ENCODE measurements around the gene EDRF1.

Gene EDRF1

GRCh38 chr10:125781374-125781773, 61.9 kb downstream of the EDRF1 start:
- TF ChIP-seq POLR2AphosphoS5 (IDR thresholded peaks at IDR 0.05; ENCODE audit: low read depth, low read length) (no peak), TAF1 (IDR thresholded peaks at IDR 0.05; ENCODE audit: low read depth, low read length) (no peak), SPI1 (IDR thresholded peaks at IDR 0.05; ENCODE audit: low read depth, low read length) (no peak), POU2F2 (IDR thresholded peaks at IDR 0.05; ENCODE audit: low read depth, low read length) (no peak), PAX5 (IDR thresholded peaks at IDR 0.05; ENCODE audit: insufficient read depth, low read length, severe bottlenecking) (no peak)
- no peak for FAIRE-seq
- DNase-seq (ENCODE audit: insufficient read length, low spot score) = no peak

- FAIRE-seq = no peak
- DNase-seq (ENCODE audit: insufficient read length, low spot score) = no peak
- TF ChIP-seq POLR2A (IDR thresholded peaks at IDR 0.05; ENCODE audit: low read depth, low read length) (no peak), TAF1 (IDR thresholded peaks at IDR 0.05; ENCODE audit: low read depth, low read length) (no peak), POU2F2 (IDR thresholded peaks at IDR 0.05; ENCODE audit: low read depth, low read length) (no peak), POLR2AphosphoS5 (IDR thresholded peaks at IDR 0.05; ENCODE audit: low read depth, low read length) (no peak)
Observed at GRCh38 chr10:125782054-125782453, 62.5 kb downstream of the EDRF1 start.

DNA sequence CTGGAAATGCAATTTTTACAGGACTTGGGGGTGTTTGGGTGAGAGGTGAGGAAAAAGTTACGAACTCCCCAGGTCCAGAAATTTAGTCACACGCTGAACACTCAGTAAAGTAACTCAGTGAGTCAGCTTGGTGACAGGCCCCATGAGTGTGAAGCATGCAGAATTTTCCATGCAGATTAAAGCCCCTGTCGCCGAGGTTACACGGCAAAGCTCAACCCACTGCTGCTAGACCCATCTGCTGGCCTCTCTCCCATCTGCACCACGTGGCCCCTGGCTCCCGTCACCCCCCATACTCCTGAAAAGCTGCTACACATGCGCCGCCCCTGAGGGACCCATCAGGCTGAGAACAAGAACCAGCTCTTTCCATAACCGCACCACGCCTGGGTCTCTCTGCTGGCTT, 63.1 kb downstream of the EDRF1 start:
- DNase-seq (ENCODE audit: insufficient read length, low spot score) (no peak), FAIRE-seq (no peak)
- TF ChIP-seq POU2F2 (IDR thresholded peaks at IDR 0.05; ENCODE audit: low read depth, low read length) = no peak
- no peak for TF ChIP-seq PAX5 (IDR thresholded peaks at IDR 0.05; ENCODE audit: insufficient read depth, low read length, severe bottlenecking)
- no peak for TF ChIP-seq POLR2AphosphoS5 (IDR thresholded peaks at IDR 0.05; ENCODE audit: low read depth, low read length)
- TF ChIP-seq TAF1 (IDR thresholded peaks at IDR 0.05; ENCODE audit: low read depth, low read length) = no peak
- TF ChIP-seq POLR2A (IDR thresholded peaks at IDR 0.05; ENCODE audit: low read depth, low read length) = no peak
- TF ChIP-seq SPI1 (IDR thresholded peaks at IDR 0.05; ENCODE audit: low read depth, low read length) = no peak

DNA sequence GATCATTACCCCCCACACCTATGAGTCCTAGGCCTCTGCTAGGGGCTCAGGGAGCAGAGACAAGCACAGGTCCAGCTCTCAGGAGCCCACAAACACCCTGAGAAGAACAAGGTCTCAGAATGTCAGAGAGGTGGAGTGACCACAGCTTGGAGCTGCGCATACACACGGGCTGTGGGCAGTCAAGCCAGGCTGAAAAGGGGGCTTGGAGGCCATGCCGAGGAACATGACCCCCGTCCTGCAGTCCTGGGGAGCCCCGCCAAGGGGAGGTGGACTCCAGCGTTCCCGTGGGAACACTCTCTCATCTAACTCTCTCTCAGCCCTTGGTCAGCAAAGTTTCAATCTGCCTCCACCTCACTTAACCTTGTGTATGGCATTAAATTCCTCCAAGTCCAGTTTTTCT, 63.9 kb downstream of the EDRF1 start:
- FAIRE-seq (no peak), DNase-seq (ENCODE audit: insufficient read length, low spot score) (no peak)

DNA sequence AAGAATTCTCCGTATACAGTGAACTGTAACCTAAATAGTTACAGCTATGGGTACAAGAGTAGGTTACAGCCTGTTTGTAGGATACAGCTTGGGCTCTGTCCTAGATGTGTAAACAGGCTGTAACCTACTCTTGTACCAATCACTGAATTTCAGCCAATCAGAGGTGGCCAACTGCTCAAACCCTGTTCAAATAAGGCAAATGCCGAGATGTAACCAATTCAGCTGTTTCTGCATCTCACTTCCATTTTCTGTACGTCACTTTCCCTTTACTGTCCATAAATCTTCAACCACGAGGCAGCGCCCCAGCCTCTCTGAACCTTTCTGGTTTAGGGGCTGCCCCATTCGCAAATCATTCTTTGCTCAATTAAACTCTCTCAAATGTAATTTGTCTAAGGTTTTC, 64.4 kb downstream of the EDRF1 start:
- TF ChIP-seq POU2F2 (IDR thresholded peaks at IDR 0.05; ENCODE audit: low read depth, low read length) (no peak), SPI1 (IDR thresholded peaks at IDR 0.05; ENCODE audit: low read depth, low read length) (peak; percentile 41; the same call in 1 of the 2 replicates)
- peak; percentile 84 for FAIRE-seq
- no peak for DNase-seq (ENCODE audit: insufficient read length, low spot score)

More for the DNA sequence above, 63.9 kb downstream of the EDRF1 start:
- TF ChIP-seq SPI1 (IDR thresholded peaks at IDR 0.05; ENCODE audit: low read depth, low read length) = no peak
- no peak for TF ChIP-seq TAF1 (IDR thresholded peaks at IDR 0.05; ENCODE audit: low read depth, low read length)
- TF ChIP-seq POLR2A (IDR thresholded peaks at IDR 0.05; ENCODE audit: low read depth, low read length) = no peak
- TF ChIP-seq PAX5 (IDR thresholded peaks at IDR 0.05; ENCODE audit: insufficient read depth, low read length, severe bottlenecking) = no peak
- TF ChIP-seq POU2F2 (IDR thresholded peaks at IDR 0.05; ENCODE audit: low read depth, low read length) = no peak
- TF ChIP-seq POLR2AphosphoS5 (IDR thresholded peaks at IDR 0.05; ENCODE audit: low read depth, low read length) = no peak

GRCh38 chr10:125785791-125786190, 66.3 kb downstream of the EDRF1 start:
- TF ChIP-seq SPI1 (IDR thresholded peaks at IDR 0.05; ENCODE audit: low read depth, low read length) = no peak
- no peak for TF ChIP-seq TAF1 (IDR thresholded peaks at IDR 0.05; ENCODE audit: low read depth, low read length)
- no peak for TF ChIP-seq POLR2A (IDR thresholded peaks at IDR 0.05; ENCODE audit: low read depth, low read length)
- no peak for TF ChIP-seq PAX5 (IDR thresholded peaks at IDR 0.05; ENCODE audit: insufficient read depth, low read length, severe bottlenecking)
- no peak for TF ChIP-seq POU2F2 (IDR thresholded peaks at IDR 0.05; ENCODE audit: low read depth, low read length)
- no peak for TF ChIP-seq POLR2AphosphoS5 (IDR thresholded peaks at IDR 0.05; ENCODE audit: low read depth, low read length)
- FAIRE-seq = no peak
- no peak for DNase-seq (ENCODE audit: insufficient read length, low spot score)

DNA sequence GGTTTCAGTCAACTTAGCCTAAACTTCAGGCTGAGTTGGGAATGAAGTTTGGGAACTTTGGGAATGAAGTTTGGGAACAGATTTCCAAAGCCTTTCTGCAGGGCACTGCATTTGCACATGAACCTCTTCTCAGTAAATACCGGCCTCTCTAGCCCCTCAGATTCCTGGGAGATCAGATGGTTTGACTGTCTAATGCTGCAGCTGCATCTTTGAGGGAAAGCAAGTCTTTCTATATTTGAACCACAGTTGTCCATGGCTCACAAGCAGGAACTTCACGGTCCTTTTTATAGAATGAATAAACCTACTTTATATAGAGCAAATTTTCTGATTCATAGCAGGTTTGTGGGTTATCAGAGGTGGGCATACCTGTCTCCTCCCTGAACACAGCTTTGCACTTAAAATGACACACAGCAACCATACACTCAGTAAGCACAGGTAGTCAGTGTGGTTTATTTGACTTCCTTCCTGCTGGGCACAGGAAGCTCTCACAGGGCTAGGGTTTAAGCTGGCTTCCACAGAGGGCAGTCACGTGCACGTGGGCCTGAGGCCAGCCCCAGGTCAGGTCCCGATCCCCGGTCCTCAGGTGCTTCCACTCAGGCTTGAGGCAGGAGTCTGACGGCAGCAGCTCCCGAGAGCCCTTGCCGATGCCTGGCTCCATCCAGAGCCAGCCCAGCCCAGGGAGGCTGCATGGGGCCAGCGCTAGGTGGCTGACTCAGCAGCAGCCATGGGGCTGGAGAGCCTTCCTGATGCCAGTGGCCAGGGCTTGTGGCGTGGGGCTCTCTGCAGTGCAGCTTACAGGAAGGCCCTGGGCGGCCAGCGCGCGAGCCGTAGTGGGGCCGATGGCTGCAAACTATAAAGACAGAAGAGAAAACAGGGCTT, 68.9 kb downstream of the EDRF1 start:
- DNase-seq (ENCODE audit: insufficient read length, low spot score) = no peak
- no peak for TF ChIP-seq TAF1 (IDR thresholded peaks at IDR 0.05; ENCODE audit: low read depth, low read length)
- TF ChIP-seq PAX5 (IDR thresholded peaks at IDR 0.05; ENCODE audit: insufficient read depth, low read length, severe bottlenecking) = no peak
- TF ChIP-seq SPI1 (IDR thresholded peaks at IDR 0.05; ENCODE audit: low read depth, low read length) = no peak
- TF ChIP-seq POLR2A (IDR thresholded peaks at IDR 0.05; ENCODE audit: low read depth, low read length) = no peak
- TF ChIP-seq POU2F2 (IDR thresholded peaks at IDR 0.05; ENCODE audit: low read depth, low read length) = no peak
- no peak for TF ChIP-seq POLR2AphosphoS5 (IDR thresholded peaks at IDR 0.05; ENCODE audit: low read depth, low read length)
- no peak for FAIRE-seq

DNA sequence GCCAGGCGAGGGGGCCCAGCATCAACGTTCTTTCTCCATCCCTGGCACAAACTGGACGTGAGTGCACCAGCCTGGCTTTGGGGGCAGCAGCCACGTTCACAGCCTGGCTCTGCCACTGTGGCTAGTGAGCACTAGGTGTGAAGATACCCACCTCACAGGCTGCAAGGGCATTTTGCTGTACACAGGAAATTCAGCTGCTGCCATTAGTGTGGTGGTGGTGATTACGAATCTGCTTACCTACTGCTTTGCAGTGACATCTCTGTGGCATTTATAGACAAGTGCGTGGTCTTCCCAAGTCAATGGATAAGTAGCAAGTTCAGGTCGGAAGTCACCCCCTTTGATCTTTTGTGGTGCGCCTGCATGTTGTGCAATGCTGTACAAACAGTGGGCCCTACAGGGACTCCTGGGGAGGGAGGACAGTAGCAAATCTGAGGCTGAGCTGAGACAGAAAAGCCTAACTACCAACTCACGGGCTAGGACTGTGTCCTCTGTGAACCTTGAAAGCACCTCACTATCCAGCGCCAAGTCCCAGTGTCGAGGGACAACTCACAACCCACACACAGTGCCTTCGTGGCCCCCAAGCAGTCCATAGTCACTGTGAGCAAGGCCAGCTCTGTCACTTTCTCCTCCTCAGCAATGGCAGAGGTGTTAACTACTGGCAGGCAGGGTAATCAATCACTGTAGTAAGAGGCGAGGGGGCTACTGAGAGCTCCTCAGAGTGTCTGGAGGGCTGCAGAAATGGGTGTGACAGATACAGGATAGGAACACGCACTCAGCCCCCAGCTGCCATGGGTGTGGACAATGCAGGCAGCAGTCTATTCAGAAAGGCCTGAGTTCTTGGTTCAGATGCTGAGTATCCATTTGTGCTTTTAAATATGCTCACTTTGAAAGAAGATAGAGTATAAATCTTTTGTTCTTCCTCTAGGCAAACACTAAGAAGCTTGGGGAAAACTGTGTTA, 73.1 kb downstream of the EDRF1 start:
- FAIRE-seq = no peak
- DNase-seq (ENCODE audit: insufficient read length, low spot score) = no peak
- TF ChIP-seq PAX5 (IDR thresholded peaks at IDR 0.05; ENCODE audit: insufficient read depth, low read length, severe bottlenecking) (no peak), POLR2A (IDR thresholded peaks at IDR 0.05; ENCODE audit: low read depth, low read length) (no peak), TAF1 (IDR thresholded peaks at IDR 0.05; ENCODE audit: low read depth, low read length) (no peak), SPI1 (IDR thresholded peaks at IDR 0.05; ENCODE audit: low read depth, low read length) (no peak), POLR2AphosphoS5 (IDR thresholded peaks at IDR 0.05; ENCODE audit: low read depth, low read length) (no peak), POU2F2 (IDR thresholded peaks at IDR 0.05; ENCODE audit: low read depth, low read length) (no peak)

DNA sequence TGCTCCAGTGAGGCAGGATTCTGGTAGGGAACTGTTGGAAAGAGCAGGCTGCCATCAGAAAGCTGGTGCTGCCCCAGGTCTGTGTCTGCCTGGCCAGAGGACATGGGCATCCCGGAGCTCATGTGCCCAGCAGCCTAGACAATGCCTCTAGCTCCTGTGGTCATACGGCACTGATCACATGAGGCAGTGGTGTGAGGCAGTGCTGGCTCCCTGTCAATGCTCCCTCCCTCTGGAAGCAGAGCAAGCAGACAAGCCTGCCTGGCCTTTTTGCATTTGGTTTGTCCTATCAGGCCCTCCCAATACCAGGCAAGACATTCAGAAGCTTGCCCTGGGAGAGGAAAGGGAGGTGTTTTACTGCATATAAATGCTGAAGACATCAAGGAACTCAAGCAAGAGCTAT, 75.6 kb downstream of the EDRF1 start:
- FAIRE-seq (no peak), DNase-seq (ENCODE audit: insufficient read length, low spot score) (no peak)
- TF ChIP-seq POLR2A (IDR thresholded peaks at IDR 0.05; ENCODE audit: low read depth, low read length) = no peak
- TF ChIP-seq SPI1 (IDR thresholded peaks at IDR 0.05; ENCODE audit: low read depth, low read length) = no peak
- TF ChIP-seq TAF1 (IDR thresholded peaks at IDR 0.05; ENCODE audit: low read depth, low read length) = no peak
- TF ChIP-seq PAX5 (IDR thresholded peaks at IDR 0.05; ENCODE audit: insufficient read depth, low read length, severe bottlenecking) = no peak
- no peak for TF ChIP-seq POLR2AphosphoS5 (IDR thresholded peaks at IDR 0.05; ENCODE audit: low read depth, low read length)
- no peak for TF ChIP-seq POU2F2 (IDR thresholded peaks at IDR 0.05; ENCODE audit: low read depth, low read length)
